HG02623 (cell line): ENCODE results near the gene GABRD.

Experiments used
- ATAC-seq: cut with Tn5 transposase; IDR thresholded peaks from one replicate; pipeline ENCODE4 v1.9.1; 2021; ENCODE audit warnings: moderate library complexity; ENCODE audit not compliant: unreplicated experiment

Gene GABRD

DNA sequence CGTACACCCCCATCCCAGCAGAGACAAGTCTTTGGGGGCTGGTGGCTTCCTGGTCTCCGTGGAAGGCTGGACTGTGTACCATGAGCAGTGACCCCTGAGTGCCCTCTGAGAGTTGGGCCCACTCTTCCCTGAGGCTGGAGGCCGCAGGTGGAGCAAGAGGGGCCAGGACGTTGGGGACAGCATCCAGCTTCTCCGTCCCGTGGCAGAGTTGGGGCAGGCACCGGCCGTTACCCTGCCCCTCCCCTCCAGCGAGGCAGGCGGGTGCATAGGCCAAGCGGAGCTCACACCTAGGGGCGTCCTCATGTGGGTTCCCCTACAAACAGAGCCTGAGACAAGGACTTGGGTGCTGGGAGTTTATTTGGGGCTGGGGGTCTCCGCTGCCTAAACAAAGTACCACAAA lies 14.0 kb downstream of the GABRD start:
- no peak for ATAC-seq

GRCh38 chr1:2036287-2036686 lies 17.1 kb downstream of the GABRD start:
- no peak for ATAC-seq

- no peak for ATAC-seq
Measured at GRCh38 chr1:2037314-2037979, 18.3 kb downstream of the GABRD start.

- no peak for ATAC-seq
Measured at GRCh38 chr1:2038229-2038628, 19.1 kb downstream of the GABRD start.

- ATAC-seq = no peak
Measured at GRCh38 chr1:2039251-2039650, 20.1 kb downstream of the GABRD start.

GRCh38 chr1:2041305-2041704 lies 22.2 kb downstream of the GABRD start:
- no peak for ATAC-seq

DNA sequence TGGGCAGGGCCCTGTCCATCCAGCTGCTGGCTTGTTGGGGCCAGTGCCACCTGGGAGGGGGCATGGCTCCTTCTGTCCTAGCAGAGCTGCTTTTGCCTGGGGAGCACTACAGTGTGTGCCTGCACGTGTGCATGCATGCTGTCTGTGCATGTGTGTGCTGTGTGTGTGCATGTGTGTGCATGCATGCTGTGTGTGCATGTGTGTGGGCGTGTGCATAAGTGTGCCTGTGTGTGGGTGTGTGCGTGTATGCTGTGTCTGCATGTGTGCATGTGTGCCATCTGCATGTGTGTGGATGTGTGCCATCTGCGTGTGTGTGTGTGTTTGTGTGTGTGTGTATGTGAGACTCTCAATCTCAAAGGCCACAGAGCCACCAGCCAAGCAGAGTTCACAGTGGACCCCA lies 22.7 kb downstream of the GABRD start:
- no peak for ATAC-seq

DNA sequence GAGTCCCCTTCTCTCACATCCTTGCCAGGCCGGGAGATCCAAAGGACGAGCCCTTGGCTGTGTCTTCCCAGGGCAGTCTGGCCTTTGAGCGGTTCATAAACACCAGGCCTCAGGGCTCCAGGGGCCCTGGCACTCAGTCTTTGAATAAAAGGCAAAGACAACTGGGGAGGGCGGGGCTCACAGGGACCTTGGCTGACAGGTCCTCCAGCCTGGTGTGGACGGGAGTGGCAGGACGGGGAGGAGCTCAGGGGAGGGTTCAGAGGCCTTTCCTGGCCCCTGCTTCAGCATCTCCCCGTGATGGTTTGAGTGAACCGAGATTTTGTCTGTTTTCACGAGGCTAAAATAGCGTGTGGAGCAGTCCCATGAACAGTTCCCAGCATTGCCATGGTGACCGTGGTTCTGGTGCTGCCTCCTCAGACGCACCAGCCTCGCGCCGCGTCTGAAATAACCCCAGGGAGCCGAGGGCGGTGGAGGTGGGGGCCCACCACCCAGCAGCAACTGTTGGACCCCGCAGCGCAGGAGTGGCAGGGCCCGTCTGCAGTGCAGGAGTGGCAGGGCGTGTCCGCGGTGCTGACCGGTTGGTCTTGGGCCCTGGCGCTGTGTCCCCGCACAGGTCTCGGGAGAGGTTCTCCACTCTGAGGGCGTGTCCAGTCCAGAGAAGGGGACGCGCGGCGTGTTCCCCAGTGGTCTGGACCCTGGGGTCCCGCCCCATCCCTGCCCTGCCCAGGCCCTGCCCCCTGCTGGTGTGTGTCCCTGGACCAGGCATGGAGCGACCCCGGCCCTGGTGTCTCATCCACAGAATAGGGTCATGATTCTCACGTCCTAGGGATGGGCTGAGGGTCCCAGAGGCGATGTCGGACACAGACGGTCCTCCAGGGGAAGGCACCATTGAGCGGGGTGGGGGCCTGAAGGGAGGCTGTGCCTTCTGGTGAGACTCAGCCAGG lies 24.0 kb downstream of the GABRD start:
- no peak for ATAC-seq

- no peak for ATAC-seq
Measured at GRCh38 chr1:2043886-2044285, 24.7 kb downstream of the GABRD start.

DNA sequence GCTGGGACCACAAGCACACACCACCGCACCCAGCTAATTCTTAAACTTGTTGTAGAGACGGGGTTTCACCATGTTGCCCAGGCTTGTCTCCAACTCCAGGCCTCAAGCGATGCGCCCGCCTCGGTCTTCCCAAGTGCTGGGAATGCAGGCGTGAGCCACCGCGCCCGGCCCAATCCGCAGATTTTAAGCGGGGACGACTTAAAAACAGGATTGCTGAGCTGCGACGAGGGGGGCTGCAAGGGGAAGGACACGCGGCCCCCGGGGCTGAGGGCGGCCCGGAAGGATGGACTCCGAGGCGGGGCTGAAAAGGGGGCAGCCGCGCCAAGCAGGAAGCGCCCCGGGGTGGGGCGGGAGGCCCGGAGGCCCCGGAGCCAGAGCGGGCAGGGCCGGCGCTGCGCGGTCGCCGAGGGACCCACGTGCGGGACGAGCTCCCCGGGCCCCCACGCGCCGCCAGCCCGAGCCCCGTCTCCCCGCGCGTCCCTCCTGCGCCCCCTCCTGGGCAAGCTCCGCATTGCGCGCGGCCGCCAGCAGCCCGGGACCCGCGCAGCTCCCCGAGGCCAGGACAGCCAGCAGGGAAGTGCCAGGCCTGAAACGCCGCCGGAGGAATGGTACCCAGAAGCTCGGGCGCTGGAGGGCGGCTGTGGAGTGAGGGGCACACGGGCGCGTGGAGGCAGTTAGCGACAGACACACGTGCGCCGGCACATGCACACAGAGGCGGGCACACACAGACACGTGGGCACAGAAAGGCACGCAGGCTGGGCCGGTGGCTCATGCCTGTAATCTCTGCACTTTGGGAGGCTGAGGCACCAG lies 25.6 kb downstream of the GABRD start:
- no peak for ATAC-seq

GRCh38 chr1:2045468-2046173 lies 26.5 kb downstream of the GABRD start:
- ATAC-seq = no peak

DNA sequence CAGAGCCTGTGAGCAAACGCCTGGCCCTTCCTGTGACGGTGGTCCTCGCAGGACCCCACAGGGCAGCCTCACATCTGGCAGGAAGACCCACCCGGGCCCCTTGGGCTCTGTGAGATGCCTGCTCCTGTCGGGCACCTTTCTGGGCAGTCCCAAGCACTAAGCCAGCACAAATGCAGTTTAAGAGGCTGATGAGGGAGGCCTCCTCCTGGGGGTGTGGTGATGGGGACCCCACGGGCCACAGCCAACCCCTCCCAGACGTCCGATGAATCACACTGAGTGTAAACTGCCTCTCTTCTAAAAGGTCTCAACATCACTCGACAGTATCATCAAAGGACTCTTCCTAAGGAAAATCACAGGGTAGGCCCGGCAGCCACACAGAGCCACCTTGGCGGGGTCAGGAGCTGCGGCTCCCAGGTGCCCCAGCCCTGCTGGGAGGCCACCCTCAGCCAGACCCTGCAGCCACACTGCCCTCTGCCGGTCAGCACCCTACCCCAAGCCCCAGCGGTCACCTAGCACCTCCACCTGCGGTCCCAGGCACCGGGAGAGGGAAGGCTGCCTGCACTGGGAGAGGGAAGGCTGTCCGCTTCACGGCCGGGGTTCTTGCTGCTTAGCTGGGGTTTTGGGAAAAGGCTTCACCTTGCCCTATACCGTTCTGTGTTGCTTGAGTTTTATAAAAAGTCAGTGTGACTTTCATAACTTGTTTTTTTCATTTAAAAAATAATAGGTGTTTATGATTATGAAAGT lies 27.2 kb downstream of the GABRD start:
- no peak for ATAC-seq

DNA sequence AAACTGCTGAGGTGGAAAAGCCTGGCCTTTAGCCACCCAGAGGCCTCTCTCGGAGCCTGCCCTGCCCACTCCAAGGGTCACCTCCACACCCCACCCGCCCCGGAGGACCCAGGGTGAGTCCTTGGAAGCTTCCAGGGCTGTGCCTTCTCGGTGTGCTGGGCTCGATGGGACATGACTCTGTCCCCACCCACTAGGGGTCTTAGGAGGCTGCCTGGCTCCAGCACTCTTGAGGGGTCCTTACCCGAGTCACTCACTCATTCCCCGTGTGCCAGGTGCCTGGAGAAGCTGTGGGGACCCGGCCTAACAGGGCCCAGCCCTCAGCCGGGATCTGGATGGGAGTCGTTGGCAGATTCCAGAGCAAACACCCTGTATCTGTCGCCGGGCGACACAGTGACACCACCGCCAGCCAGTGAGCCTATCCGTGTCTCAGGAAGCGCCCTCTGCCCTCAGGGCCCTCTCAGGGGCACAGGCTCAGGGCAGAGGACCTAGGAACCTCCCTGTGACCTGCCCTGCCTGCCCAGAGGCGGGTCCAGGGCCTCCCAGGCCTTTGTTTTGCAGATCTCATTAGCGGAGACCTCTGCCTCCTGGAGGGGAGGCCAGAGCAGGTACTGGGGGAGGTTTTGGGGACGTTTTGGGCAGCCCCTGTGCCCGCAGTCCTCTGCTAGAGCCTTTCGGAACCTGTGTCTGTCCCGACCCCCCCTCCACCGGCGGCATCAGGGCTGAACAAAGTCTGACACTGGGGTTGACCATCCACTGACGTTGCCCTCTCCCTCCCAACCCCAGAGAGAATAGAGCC lies 28.0 kb downstream of the GABRD start:
- ATAC-seq = no peak

GRCh38 chr1:2047749-2048729 lies 28.9 kb downstream of the GABRD start:
- ATAC-seq = no peak

DNA sequence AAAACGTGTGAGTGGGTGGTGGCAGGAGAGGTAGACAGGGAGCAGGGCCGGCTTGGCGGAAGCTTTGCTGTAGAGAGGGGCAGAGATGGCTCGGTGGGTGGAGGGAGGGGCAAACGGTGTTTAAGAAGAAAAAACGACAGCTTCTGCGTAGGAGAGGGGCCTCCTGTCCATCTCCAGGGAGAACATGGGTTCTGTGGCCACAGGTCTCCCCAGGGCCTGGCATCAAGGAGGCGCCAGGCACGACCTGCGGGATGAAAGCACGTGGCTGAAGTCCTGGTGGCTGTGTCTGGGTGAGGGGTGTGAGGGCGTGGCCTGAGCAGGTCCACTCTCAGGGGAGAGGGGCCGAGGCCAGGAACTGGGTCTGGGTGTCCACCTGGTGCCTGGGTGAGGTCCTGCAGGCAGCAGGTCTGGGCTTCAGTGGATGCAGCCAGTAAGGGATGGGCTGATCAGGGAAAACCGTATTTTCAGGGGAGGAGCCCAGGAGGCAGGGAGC lies 30.1 kb downstream of the GABRD start:
- no peak for ATAC-seq

- peak; percentile 69 for ATAC-seq
Measured at GRCh38 chr1:2049718-2050431, 30.7 kb downstream of the GABRD start, which contains the start of gene PRKCZ. Gene PRKCZ (plus strand): TSS chr1:2050411. CDS start chr1:2050631, 220 bp downstream.

- no peak for ATAC-seq
Measured at GRCh38 chr1:2050461-2050792, 31.3 kb downstream of the GABRD start.
